GM12892 (cell line): Measurements from ENCODE around the gene DNAH14.

ENCODE experiments used
- POLR2AphosphoS5 ChIP-seq: IDR thresholded peaks from 2 replicates; pipeline ENCODE4 v1.6.1; 2011; ENCODE audit warnings: low read depth, low read length, control low read depth
- TAF1 ChIP-seq: IDR thresholded peaks from 2 replicates; pipeline ENCODE4 v1.6.1; 2011; ENCODE audit warnings: low read depth, mild to moderate bottlenecking, control low read depth, low read length, borderline replicate concordance

DNA sequence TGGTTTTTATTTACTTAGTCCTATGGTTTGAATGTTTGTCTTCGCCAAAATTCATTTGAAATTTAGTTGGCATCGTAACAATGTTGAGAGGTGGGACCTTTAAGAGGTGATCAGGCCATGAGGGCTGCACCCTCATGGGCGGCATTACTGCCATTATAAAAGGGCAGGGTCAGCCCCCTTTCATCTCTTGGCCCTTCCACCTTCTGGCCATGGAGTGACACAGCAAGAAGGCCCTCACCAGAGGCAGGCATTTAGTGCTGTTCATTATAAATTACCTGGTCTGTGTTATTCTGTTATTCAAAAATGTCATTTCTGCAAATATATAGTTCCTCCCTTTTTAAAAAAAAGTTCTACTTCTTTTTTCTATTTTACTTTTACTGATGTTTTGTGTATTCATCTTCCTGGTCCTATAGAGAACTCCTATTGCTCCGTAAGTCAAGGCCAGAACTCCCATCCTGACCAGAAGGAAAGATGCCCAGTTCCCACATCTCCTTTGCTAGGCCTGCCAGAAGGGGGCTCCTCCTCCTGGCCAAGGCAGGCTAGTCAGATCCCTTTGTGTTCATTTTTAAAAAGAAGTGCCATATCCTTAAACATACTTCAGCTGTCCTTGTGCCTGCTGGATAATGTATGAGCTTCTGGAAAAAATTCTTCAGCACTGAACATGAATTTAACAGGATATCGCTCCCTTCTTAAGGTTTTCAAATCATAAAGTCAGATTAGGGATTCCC is 508.4 kb downstream of the DNAH14 start:
- TF ChIP-seq POLR2AphosphoS5: no peak
- no peak for TF ChIP-seq TAF1
